ENCODE results near the gene TTC21B.
"Not testable (repeated sequence)": the region's sequence is repeated elsewhere in the genome, so short reads cannot be mapped to it uniquely, and the experiment has no call there.

Gene TTC21B

GRCh38 chr2:165864296-165864695 lies 89.3 kb downstream of the TTC21B start:
- no peak overlapping the region for H3K4me3 ChIP-seq (ENCODE audit: low read depth, low read length)
- no peak for TF ChIP-seq CTCF (IDR thresholded peaks at IDR 0.05; ENCODE audit: borderline replicate concordance, insufficient read depth, low read depth, low read length)

GRCh38 chr2:165863810-165864261 lies 89.7 kb downstream of the TTC21B start:
- H3K4me3 ChIP-seq (ENCODE audit: low read depth, low read length), result no peak overlapping the region
- no peak for TF ChIP-seq CTCF (IDR thresholded peaks at IDR 0.05; ENCODE audit: borderline replicate concordance, insufficient read depth, low read depth, low read length)

- not testable (repeated sequence) for H3K4me3 ChIP-seq (ENCODE audit: low read depth, low read length)
These were observed 92.5 kb downstream of the TTC21B start for GRCh38 chr2:165861083-165861482.

GRCh38 chr2:165859723-165860122 lies 93.9 kb downstream of the TTC21B start:
- H3K4me3 ChIP-seq (ENCODE audit: low read depth, low read length), result not testable (repeated sequence)

- no peak overlapping the region for H3K4me3 ChIP-seq (ENCODE audit: low read depth, low read length)
- TF ChIP-seq CTCF (IDR thresholded peaks at IDR 0.05; ENCODE audit: borderline replicate concordance, insufficient read depth, low read depth, low read length), result no peak
These were observed 95.7 kb downstream of the TTC21B start for GRCh38 chr2:165857876-165858275.

- no peak for TF ChIP-seq CTCF (IDR thresholded peaks at IDR 0.05; ENCODE audit: borderline replicate concordance, insufficient read depth, low read depth, low read length)
- no peak overlapping the region for H3K4me3 ChIP-seq (ENCODE audit: low read depth, low read length)
These were observed 101.2 kb downstream of the TTC21B start for GRCh38 chr2:165852394-165852793.

- no peak overlapping the region for H3K4me3 ChIP-seq (ENCODE audit: low read depth, low read length)
- TF ChIP-seq CTCF (IDR thresholded peaks at IDR 0.05; ENCODE audit: borderline replicate concordance, insufficient read depth, low read depth, low read length), result no peak
These were observed 106.6 kb downstream of the TTC21B start for GRCh38 chr2:165847001-165847400.

- no peak overlapping the region for H3K4me3 ChIP-seq (ENCODE audit: low read depth, low read length)
These were observed 107.5 kb downstream of the TTC21B start for GRCh38 chr2:165846056-165846455.

More at GRCh38 chr2:165846056-165846455, 107.5 kb downstream of the TTC21B start:
- TF ChIP-seq CTCF (IDR thresholded peaks at IDR 0.05; ENCODE audit: borderline replicate concordance, insufficient read depth, low read depth, low read length), result no peak
